ENCODE results near the gene NKRF. TPM values are rescaled to one million over a fixed set of nuclear protein-coding genes. Genes with fewer than 3 reads are reported as not detected.

The NKRF gene
- polyA plus RNA-seq (2013, experiment 1 of 2): 11.2 TPM
- 12.0 TPM for polyA plus RNA-seq (2013, experiment 2 of 2)

- Histone ChIP-seq H3K27ac (ENCODE audit: low read depth, low read length, severe bottlenecking) (peak within 1 kb of the TSS; percentile 66), H3K4me3 (ENCODE audit: extremely low read depth, insufficient read depth, low read length, poor library complexity, severe bottlenecking) (peak within 1 kb of the TSS; percentile 63), H3K36me3 (ENCODE audit: control insufficient read depth, insufficient read depth, low read length) (peaks cover 4% of the 10 kb centered on the region), H3K9me3 (ENCODE audit: control insufficient read depth, low read length) (no peaks in the 10 kb centered on the region), H3K4me1 (ENCODE audit: control insufficient read depth, insufficient read depth, low read length, poor library complexity, severe bottlenecking) (no peaks in the 10 kb centered on the region)
- WGBS, 2 experiments (ENCODE audit: insufficient coverage in 2 of 2): 20 to 53% methylated on average over 14 to 20 of the region's 46 CpGs
Observed at GRCh38 chrX:119606280-119607017, at the start of gene NKRF. NKRF (minus strand) TSS chrX:119606424.

GRCh38 chrX:119655125-119655524, 48.9 kb upstream of the NKRF start:
- WGBS, 2 experiments (ENCODE audit: insufficient coverage in 2 of 2): 0% methylated on average over 1 of the region's 6 CpGs; no CpG with 5 or more reads in 1 of the 2 experiments
- H3K4me3 ChIP-seq (ENCODE audit: extremely low read depth, insufficient read depth, low read length, poor library complexity, severe bottlenecking): no peak overlapping the region
- peaks cover 10% of the 10 kb centered on the region for H3K4me1 ChIP-seq (ENCODE audit: control insufficient read depth, insufficient read depth, low read length, poor library complexity, severe bottlenecking)
- peak overlapping the region; percentile 90 for H3K27ac ChIP-seq (ENCODE audit: low read depth, low read length, severe bottlenecking)
- no peaks in the 10 kb centered on the region for H3K9me3 ChIP-seq (ENCODE audit: control insufficient read depth, low read length)
- peaks cover 22% of the 10 kb centered on the region for H3K36me3 ChIP-seq (ENCODE audit: control insufficient read depth, insufficient read depth, low read length)

- peaks cover 31% of the 10 kb centered on the region for H3K36me3 ChIP-seq (ENCODE audit: control insufficient read depth, insufficient read depth, low read length)
- H3K9me3 ChIP-seq (ENCODE audit: control insufficient read depth, low read length): no peaks in the 10 kb centered on the region
- no peak overlapping the region for H3K4me3 ChIP-seq (ENCODE audit: extremely low read depth, insufficient read depth, low read length, poor library complexity, severe bottlenecking)
- 60 to 100% methylated on average over 1 to 2 of the region's 8 CpGs for WGBS, 2 experiments (ENCODE audit: insufficient coverage in 2 of 2)
- H3K4me1 ChIP-seq (ENCODE audit: control insufficient read depth, insufficient read depth, low read length, poor library complexity, severe bottlenecking): peaks cover 10% of the 10 kb centered on the region
- peak overlapping the region; percentile 75 for H3K27ac ChIP-seq (ENCODE audit: low read depth, low read length, severe bottlenecking)
Observed at GRCh38 chrX:119654112-119654531, 47.9 kb upstream of the NKRF start.

- no peak overlapping the region for H3K27ac ChIP-seq (ENCODE audit: low read depth, low read length, severe bottlenecking)
- no peaks in the 10 kb centered on the region for H3K4me1 ChIP-seq (ENCODE audit: control insufficient read depth, insufficient read depth, low read length, poor library complexity, severe bottlenecking)
- 90 to 100% methylated on average over 2 to 3 of the region's 6 CpGs for WGBS, 2 experiments (ENCODE audit: insufficient coverage in 2 of 2)
- no peak overlapping the region for H3K4me3 ChIP-seq (ENCODE audit: extremely low read depth, insufficient read depth, low read length, poor library complexity, severe bottlenecking)
- peaks cover 42% of the 10 kb centered on the region for H3K36me3 ChIP-seq (ENCODE audit: control insufficient read depth, insufficient read depth, low read length)
- no peaks in the 10 kb centered on the region for H3K9me3 ChIP-seq (ENCODE audit: control insufficient read depth, low read length)
Observed at GRCh38 chrX:119648421-119648775, 42.2 kb upstream of the NKRF start.

GRCh38 chrX:119647552-119648420, 41.6 kb upstream of the NKRF start:
- WGBS, 2 experiments (ENCODE audit: insufficient coverage in 2 of 2): 90 to 95% methylated on average over 6 to 7 of the region's 17 CpGs
- Histone ChIP-seq H3K27ac (ENCODE audit: low read depth, low read length, severe bottlenecking) (no peak overlapping the region), H3K4me1 (ENCODE audit: control insufficient read depth, insufficient read depth, low read length, poor library complexity, severe bottlenecking) (no peaks in the 10 kb centered on the region), H3K9me3 (ENCODE audit: control insufficient read depth, low read length) (no peaks in the 10 kb centered on the region), H3K36me3 (ENCODE audit: control insufficient read depth, insufficient read depth, low read length) (peaks cover 42% of the 10 kb centered on the region), H3K4me3 (ENCODE audit: extremely low read depth, insufficient read depth, low read length, poor library complexity, severe bottlenecking) (no peak overlapping the region)

GRCh38 chrX:119647089-119647488, 40.9 kb upstream of the NKRF start:
- H3K9me3 ChIP-seq (ENCODE audit: control insufficient read depth, low read length): no peaks in the 10 kb centered on the region
- no peaks in the 10 kb centered on the region for H3K4me1 ChIP-seq (ENCODE audit: control insufficient read depth, insufficient read depth, low read length, poor library complexity, severe bottlenecking)
- no peak overlapping the region for H3K27ac ChIP-seq (ENCODE audit: low read depth, low read length, severe bottlenecking)
- H3K36me3 ChIP-seq (ENCODE audit: control insufficient read depth, insufficient read depth, low read length): peaks cover 38% of the 10 kb centered on the region
- WGBS, 2 experiments (ENCODE audit: insufficient coverage in 2 of 2): 71% methylated on average over 1 of the region's 2 CpGs; no CpG with 5 or more reads in 1 of the 2 experiments
- H3K4me3 ChIP-seq (ENCODE audit: extremely low read depth, insufficient read depth, low read length, poor library complexity, severe bottlenecking): no peak overlapping the region

GRCh38 chrX:119646515-119646914, 40.3 kb upstream of the NKRF start:
- WGBS, 2 experiments (ENCODE audit: insufficient coverage in 2 of 2): 100% methylated on average over 1 of the region's 4 CpGs; no CpG with 5 or more reads in 1 of the 2 experiments

GRCh38 chrX:119643696-119644095, 37.5 kb upstream of the NKRF start:
- H3K4me3 ChIP-seq (ENCODE audit: extremely low read depth, insufficient read depth, low read length, poor library complexity, severe bottlenecking): no peak overlapping the region
- H3K36me3 ChIP-seq (ENCODE audit: control insufficient read depth, insufficient read depth, low read length): peaks cover 22% of the 10 kb centered on the region
- no peak overlapping the region for H3K27ac ChIP-seq (ENCODE audit: low read depth, low read length, severe bottlenecking)
- no peaks in the 10 kb centered on the region for H3K9me3 ChIP-seq (ENCODE audit: control insufficient read depth, low read length)
- H3K4me1 ChIP-seq (ENCODE audit: control insufficient read depth, insufficient read depth, low read length, poor library complexity, severe bottlenecking): no peaks in the 10 kb centered on the region
- 83 to 86% methylated on average over 1 to 5 of the region's 8 CpGs for WGBS, 2 experiments (ENCODE audit: insufficient coverage in 2 of 2)

More at GRCh38 chrX:119646515-119646914, 40.3 kb upstream of the NKRF start:
- Histone ChIP-seq H3K27ac (ENCODE audit: low read depth, low read length, severe bottlenecking) (no peak overlapping the region), H3K36me3 (ENCODE audit: control insufficient read depth, insufficient read depth, low read length) (peaks cover 35% of the 10 kb centered on the region), H3K4me1 (ENCODE audit: control insufficient read depth, insufficient read depth, low read length, poor library complexity, severe bottlenecking) (no peaks in the 10 kb centered on the region), H3K9me3 (ENCODE audit: control insufficient read depth, low read length) (no peaks in the 10 kb centered on the region), H3K4me3 (ENCODE audit: extremely low read depth, insufficient read depth, low read length, poor library complexity, severe bottlenecking) (no peak overlapping the region)

- Histone ChIP-seq H3K9me3 (ENCODE audit: control insufficient read depth, low read length) (no peaks in the 10 kb centered on the region), H3K27ac (ENCODE audit: low read depth, low read length, severe bottlenecking) (no peak overlapping the region), H3K4me3 (ENCODE audit: extremely low read depth, insufficient read depth, low read length, poor library complexity, severe bottlenecking) (no peak overlapping the region), H3K4me1 (ENCODE audit: control insufficient read depth, insufficient read depth, low read length, poor library complexity, severe bottlenecking) (no peaks in the 10 kb centered on the region), H3K36me3 (ENCODE audit: control insufficient read depth, insufficient read depth, low read length) (peaks cover 23% of the 10 kb centered on the region)
- 78 to 93% methylated on average over 3 of the region's 5 CpGs for WGBS, 2 experiments (ENCODE audit: insufficient coverage in 2 of 2)
Observed at GRCh38 chrX:119640731-119641170, 34.5 kb upstream of the NKRF start.

- H3K4me3 ChIP-seq (ENCODE audit: extremely low read depth, insufficient read depth, low read length, poor library complexity, severe bottlenecking): no peak overlapping the region
Observed at GRCh38 chrX:119638725-119639471, 32.7 kb upstream of the NKRF start.

More at GRCh38 chrX:119638725-119639471, 32.7 kb upstream of the NKRF start:
- no peaks in the 10 kb centered on the region for H3K9me3 ChIP-seq (ENCODE audit: control insufficient read depth, low read length)
- H3K36me3 ChIP-seq (ENCODE audit: control insufficient read depth, insufficient read depth, low read length): peaks cover 35% of the 10 kb centered on the region
- no peaks in the 10 kb centered on the region for H3K4me1 ChIP-seq (ENCODE audit: control insufficient read depth, insufficient read depth, low read length, poor library complexity, severe bottlenecking)
- WGBS, 2 experiments (ENCODE audit: insufficient coverage in 2 of 2): 97 to 100% methylated on average over 3 to 5 of the region's 10 CpGs
- H3K27ac ChIP-seq (ENCODE audit: low read depth, low read length, severe bottlenecking): no peak overlapping the region
